Occipital lobe (tissue), 2 donors: Measurements from ENCODE around the gene CNTNAP2. TPM values are rescaled to one million over a fixed set of nuclear protein-coding genes. Genes with fewer than 3 reads are reported as not detected.

Experiments
- DNase-seq: peaks from one replicate; lab custom pipeline; 2025; lab: John Stamatoyannopoulos, UW
- total RNA-seq: library from RNA; depleted of rRNA; stranded (reverse); fragments of >200 nt; gene quantifications from one replicate; pipeline ENCODE4 v1.2.3, GENCODE V29; 2014

The CNTNAP2 gene
- total RNA-seq, 1 donor from 2014 or later = 37.3 TPM

GRCh38 chr7:148177972-148178371 is 2061.4 kb downstream of the CNTNAP2 start:
- DNase-seq = no peak

DNA sequence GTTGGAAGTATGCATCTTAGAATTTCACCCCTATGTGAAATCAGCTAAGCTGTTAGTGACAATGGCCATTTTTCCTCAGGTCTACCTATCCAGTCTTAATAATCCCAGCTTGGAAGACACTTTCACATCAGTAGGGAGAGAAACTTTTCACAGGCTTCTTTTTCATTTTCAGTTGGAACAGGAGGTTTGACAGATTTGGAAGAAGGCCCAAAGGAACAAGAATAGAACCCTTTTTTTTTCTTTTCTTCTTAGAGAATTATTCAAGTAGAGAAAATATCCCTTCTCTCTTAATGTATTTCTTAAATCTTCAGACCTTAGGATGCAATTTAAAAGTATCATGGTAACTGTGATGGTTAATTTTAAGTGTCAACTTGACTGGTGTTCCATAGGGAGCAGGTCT is 2063.5 kb downstream of the CNTNAP2 start:
- DNase-seq = no peak

DNA sequence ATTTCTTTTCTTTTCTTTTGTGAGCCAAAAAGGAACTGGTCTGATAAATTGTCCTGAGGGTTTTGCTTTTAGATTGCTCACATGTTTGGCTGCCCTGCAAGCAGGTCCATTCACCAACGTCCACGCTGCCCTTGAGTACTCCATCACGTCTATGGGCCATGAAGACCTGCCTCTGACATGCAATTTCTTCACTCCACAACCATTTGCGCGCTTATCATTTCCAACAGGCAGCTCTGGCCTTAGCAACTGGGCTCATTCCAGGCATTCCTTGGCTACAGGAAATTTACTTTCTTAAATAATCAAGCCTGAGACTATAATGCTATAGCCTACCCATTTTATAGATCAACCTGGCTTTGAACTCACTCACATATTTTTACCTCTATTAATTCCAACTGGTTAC is 2065.7 kb downstream of the CNTNAP2 start:
- no peak for DNase-seq

DNA sequence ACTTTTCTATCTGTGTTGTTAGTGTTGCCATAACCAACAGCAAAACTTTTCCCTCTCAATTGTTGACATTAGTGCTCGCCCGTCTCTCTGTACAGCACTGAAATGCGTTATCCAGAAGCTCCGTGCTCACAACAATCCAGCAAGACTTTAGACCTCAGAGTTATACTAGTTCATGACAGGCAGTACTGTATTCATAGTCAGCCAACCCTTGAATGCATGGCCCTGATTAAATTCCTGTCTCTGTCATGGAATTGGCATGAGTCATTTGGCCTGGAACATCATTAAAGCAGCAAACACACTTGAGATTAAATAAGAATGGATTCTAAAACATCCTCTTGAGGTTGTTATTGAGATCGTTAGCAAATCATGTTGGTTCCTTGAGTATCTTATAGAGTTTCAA is 2068.4 kb downstream of the CNTNAP2 start:
- no peak for DNase-seq

DNA sequence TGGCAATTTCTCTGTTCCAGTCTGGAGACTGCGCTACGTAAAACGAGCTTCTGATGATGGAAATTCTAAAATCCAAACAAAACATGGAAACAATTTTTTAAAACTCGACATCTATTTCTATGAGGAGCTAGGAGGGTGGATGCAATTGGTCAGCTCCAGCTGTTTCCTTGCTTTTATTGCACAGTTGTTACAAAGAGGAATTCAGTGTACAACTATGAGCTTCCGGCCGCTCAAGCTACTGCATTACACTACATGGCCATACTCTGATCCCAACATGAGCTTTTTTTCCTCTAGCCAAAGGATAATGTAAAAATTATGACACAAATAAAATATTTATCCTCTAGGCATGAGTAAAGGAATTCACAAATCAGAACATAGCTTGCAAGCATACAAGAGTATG is 2070.9 kb downstream of the CNTNAP2 start:
- no peak for DNase-seq

- DNase-seq = no peak
Measured at GRCh38 chr7:148191391-148192065, 2074.9 kb downstream of the CNTNAP2 start.

DNA sequence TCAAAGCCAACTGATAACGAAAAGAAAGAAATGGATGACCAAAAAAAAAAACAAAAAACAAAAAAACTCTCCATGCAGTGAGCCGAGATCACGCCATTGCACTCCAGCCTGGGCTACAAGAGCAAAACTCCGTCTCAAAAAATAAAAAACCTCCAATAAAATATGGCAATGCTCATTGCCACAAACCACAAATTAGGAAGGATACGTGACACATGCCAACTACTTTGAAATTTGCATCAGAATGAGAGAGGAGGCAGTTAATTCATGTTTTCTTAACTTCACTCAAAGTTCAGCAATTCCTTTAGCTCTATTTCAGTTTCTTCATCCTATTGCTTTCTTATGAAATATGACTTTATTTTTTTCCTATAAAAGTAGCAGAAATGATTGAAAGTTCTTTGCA is 2075.9 kb downstream of the CNTNAP2 start:
- no peak for DNase-seq

GRCh38 chr7:148201992-148202391 is 2085.4 kb downstream of the CNTNAP2 start:
- DNase-seq = no peak

DNA sequence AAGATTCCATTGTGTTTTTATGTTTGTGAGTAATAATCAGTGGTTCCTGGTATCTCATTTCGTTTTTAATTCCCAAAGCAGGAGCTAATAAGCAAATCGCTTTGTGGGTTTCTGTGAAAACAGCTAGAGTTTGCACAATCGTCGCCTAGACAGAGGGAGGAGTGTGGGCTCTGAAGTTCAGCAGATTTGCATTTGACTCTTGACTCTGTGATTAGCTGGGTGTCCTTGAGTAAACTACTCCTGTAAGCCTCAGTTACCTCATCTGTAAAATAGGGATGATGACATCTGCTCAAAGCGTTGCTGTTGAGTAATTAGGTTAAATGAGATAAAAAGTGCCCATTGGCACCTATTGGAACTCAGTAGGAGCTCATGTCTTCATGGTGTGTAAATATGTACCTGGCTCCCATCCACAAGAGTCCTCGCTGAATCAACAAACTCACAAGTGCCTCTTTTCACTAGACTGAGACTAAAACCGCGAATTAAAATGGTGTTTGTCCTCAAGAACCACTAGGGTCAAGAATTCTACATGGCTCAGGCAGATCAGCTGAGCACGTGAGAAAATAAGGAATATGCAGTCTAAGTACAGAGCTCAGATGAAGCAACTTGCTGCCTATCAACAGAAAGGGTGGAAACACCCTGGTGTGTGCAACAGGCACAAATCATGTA is 2088.2 kb downstream of the CNTNAP2 start:
- no peak for DNase-seq

- DNase-seq = no peak
Measured at GRCh38 chr7:148209643-148210190, 2093.1 kb downstream of the CNTNAP2 start.

- no peak for DNase-seq
Measured at GRCh38 chr7:148210804-148211325, 2094.3 kb downstream of the CNTNAP2 start.

DNA sequence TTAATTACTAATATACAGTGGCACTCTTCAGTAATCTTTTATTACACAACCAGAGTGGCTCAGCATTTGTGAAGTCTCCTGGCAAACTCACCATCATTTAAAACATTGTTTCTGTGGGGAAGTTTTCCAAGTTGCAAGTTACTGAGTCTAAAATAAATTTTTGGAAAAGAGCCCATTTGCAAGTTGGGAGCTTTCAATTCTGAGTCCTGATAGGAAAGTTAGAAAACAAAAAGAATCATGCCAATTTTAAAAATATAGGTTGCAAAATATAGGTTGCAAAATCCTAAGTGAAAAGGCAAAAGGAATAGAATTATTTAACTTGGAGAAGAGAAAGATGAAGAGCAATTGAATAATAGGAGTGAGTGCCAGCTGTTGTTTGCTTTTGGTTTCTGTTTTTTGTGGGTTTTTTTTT is 2095.1 kb downstream of the CNTNAP2 start:
- DNase-seq = no peak

DNA sequence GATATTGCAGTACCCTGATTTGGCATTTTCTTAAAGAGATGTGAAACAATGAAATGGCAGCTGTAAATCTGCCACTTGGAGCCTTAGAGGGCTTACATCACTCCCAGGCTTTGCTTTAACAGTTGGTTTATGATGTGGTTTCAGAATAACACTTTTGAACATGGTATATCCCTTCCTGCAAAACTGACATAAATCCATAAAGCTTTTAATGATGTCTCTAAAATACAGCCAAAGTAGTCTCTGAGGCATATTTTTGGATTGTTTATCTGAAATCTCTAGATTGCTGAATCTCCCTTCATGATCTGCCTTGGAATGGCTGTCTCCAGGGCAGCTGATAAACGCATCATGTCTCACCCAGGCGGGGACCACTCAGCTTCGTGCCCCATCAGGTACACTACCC is 2096.1 kb downstream of the CNTNAP2 start:
- no peak for DNase-seq

GRCh38 chr7:148214101-148214500 is 2097.5 kb downstream of the CNTNAP2 start:
- no peak for DNase-seq

- DNase-seq = no peak
Measured at GRCh38 chr7:148218603-148219002, 2102.0 kb downstream of the CNTNAP2 start.

DNA sequence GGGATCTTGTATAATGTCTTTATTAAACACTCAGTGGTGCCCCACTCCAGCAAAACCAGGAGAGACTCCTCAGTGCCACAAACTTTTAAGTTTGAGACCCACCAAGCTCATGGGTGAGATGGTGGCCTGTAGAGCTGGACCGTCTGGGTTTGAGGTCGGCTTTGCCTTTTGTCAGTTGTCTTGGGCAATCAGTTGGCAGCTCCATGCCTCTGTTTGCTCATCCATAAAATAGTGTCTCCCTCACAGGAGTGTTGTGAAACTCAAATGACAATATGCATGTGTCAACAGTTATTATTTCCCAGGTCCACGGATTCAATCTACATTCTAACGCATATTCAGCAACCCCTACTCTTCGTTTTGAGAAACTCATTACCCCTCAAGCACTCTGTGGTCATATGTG is 2106.1 kb downstream of the CNTNAP2 start:
- no peak for DNase-seq

DNA sequence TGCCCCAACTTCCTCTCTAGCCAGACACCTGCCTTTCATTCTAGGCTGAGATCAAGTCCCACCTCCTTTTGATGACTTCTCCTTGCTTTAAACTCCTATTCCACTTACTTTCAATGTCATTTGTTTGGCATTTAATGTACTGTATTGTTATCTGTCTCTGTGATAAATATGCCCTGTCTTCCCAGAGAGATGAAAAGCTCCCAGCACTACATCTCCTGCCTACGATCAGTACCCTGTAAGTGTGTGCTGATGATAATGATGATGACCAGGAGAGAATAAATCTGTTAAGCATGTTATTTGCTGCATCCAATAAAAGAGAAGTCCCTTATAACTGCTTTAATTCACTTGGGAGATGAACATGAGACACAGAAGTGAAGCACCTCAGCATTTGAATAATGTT is 2106.6 kb downstream of the CNTNAP2 start:
- no peak for DNase-seq

DNA sequence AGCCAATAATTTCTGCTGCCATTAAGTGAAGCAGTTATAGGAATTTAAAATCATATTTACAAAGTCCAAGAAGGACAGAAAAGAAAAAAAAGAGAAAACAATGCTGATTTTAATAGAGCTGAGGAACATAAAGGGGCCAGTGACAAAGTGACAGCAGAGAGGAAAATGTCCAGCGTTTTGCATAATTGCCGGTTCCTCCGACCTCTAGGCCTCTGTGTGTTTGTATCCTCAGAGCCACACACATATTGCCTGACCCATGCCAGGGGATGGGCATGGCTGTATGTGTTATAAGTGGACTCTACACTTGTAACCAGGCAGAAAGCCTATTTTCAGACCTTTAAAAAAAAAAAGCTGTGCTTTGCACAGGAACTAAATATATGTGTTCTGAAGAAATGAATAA is 2107.1 kb downstream of the CNTNAP2 start:
- no peak for DNase-seq

DNA sequence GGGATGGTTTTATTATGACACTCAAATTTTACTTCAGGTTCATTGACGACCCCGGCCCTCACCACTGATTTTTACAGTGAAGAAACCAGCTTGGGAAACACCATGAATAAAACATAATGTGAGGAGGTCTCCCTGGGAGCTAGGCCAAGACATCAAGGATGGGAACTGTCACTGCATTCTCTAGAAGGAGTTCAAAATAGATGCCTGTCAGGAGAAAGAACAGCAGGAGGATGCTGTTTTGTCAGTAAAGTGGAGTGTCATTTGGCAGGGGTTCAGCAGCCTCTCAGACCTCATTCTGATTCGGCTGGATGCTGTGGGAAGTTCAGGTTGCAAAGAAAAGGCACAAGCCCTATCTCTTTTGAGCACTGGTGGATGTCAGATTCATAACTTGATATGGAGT is 2113.7 kb downstream of the CNTNAP2 start:
- no peak for DNase-seq

DNA sequence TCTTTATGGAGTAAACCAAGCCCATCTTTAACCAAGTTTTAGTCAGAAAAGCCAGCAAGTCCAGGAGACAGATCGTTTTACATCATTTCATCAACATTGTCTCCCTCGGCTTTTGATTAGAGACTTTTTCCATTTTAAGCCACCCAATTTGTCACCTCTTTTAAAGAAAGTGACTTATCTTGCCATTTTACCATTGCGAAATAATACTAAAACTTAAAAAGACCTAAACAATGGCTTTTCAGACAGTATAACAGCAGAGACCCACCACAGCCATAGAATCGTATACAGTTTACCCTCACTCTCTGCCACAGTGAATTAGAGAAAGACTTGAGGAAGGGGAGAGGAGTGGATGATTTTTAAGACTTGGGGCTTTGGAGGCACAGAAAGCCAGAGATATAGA is 2114.3 kb downstream of the CNTNAP2 start:
- no peak for DNase-seq

DNA sequence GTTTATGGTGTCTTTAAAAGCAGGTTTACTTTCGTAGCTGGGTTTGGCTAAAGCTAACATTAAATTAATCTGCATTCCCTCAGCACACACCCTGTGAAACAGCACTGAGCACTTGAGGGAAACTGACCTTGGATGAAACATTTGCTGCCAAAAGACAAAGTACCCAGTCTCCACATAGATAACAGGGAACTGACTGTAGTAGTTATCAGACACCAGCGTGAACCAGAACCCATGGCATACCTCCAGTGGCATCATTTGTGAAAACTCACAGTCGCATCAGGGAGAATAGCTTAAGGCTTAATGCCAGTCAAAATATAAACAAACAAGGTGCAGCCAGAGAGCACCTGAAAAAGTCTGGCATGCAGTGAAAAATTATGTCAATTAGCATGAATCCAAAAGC is 2116.2 kb downstream of the CNTNAP2 start:
- DNase-seq = no peak

DNA sequence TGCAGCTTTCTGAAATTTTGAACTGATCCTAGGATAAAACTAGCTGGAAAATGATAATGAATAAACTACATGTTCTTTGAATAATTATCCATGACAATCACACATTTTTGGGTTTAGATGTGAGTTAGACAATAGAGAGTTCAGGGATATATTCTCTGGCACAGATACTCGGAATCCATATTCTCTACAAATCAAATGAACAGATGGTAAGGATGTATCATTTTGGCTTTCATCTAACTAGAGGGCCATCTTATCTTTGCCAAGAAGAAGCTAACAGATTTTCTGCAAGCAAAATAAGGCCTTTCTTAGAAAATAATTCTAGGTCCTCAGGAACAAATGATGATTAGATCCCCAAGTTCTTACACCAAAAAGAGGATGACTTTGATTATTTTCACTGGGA is 2118.1 kb downstream of the CNTNAP2 start:
- DNase-seq = no peak

- no peak for DNase-seq
Measured at GRCh38 chr7:148238761-148239325, 2122.2 kb downstream of the CNTNAP2 start.
